PFSK-1 (cell line): ENCODE data around the gene CACNA2D4.

Experiments used
- SIN3A ChIP-seq: IDR thresholded peaks from 2 replicates; pipeline ENCODE4 v1.6.1; 2012; ENCODE audit warnings: mild to moderate bottlenecking, low read length, moderate library complexity, borderline replicate concordance; ENCODE audit not compliant: insufficient read depth
- TAF1 ChIP-seq: IDR thresholded peaks from 2 replicates; pipeline ENCODE4 v1.6.1; 2012; ENCODE audit warnings: low read length, control low read depth, borderline replicate concordance; ENCODE audit not compliant: insufficient read depth

DNA sequence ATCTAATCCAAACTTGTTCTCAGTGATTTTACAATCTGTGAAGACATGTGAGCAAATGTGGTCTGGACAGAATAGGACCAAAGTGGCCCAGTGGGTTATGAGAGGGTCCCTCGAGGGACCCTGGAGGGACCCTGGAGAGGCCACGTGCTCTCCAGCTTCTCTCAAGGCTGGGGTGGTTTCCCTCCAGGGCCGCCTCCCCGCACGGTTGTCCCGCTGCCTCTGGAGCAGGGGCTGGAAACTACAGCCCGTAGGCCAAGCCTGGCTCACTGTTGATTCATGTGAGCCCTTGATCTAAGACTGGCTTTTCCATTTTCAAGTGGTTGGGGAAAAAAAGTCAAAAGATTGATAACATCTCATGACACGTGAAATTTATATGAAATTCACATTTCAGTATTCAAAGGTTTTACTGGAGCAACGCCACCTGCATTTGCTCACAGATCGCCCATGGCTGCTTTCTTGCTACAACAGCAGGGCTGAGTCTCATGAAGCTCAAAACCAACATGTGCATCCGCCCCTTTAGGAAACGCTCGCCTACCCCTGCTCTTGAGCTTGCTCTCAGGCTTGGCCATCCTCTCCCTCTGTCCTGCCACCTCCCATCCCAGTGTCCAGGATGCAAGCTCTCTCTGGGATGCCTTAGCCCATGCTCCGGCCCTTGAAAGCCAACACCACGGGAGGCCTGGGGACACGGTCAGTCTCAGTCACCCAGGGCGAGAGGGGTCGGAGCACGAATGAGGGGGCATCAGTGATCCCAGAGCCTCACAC, 110.2 kb downstream of the CACNA2D4 start:
- no peak for TF ChIP-seq TAF1
- no peak for TF ChIP-seq SIN3A
